GM21786 (cell line): ENCODE measurements around the gene KCNS1.

Experiments
- ATAC-seq: cut with Tn5 transposase; IDR thresholded peaks from one replicate; pipeline ENCODE4 v1.9.1; 2021; ENCODE audit not compliant: unreplicated experiment

Gene KCNS1

DNA sequence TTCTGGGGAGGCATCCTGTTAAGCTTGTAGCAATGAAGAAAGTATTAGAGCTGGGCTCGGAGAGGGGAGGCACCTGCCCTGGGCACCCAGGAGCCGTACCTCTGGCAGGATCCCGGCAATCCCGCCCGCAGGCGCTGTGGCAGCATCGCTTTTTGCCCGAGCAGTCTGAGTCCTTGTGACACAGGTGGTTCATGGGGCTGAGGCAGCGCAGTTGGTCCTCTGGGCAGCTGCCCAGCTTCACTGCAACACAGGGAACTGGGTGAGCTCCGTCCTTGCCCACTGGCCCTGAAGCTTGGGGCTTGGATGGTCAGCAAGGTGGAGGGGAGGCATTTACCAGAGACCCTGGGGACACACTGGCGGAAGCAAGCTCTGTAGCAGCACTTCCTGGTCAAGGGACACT lies 9.4 kb upstream of the KCNS1 start:
- no peak for ATAC-seq

DNA sequence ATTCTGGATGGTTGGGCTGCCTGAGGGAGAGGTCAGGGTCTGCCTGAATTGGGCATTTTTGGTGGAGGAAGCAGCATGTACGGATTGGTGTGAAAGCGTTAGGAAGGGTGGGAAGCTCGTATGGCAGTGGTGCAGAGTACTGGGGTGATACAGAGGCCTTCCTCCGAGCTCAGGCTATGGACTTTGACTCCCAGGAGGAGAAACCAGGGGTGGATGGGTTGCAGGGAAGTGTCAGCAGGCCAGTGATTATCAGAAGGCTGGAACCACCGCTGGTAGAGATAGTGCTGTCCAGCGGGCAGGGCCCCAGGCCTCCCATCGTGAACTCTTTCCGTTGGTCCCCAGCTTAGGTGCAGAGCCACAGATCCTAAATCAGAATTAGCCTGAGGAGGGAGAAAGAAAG lies 8.7 kb upstream of the KCNS1 start:
- no peak for ATAC-seq

DNA sequence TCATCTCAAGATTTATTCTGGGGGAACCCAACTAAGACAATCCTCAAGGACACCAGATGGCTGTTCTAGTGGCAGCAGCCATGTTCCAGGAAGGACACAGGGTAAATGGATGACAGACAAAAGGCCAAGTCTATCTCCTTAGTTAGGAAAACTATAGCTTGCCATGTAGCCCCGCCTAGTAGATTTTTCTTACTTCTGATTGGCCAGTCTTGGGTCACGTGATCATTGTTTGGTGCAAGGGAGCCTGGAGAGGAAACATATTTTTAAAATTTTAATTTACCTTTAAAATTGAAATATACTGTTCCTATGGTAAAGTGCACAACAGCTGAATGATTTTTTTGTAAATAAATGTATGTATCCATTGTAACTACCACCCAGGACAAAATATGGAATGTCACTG lies 4.4 kb upstream of the KCNS1 start:
- ATAC-seq: no peak

DNA sequence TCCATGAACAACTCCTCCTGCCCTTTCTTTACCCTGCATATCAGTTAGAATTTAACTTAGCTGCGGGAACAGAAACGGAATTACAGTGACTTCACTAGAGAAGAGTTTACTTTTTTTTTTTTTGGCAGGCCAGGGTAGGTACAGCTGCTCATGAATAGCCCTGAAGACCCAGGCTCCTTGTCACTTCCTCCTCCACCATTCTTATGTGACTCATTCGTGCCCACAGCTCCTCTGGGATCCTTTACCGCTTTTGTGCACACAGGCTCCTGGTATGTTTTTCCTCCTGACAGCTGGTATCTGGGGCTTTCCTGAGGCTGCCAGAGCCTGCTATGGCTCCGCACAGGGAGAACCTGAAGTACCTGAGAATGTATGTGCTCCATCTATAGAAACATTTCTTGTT lies 3.9 kb upstream of the KCNS1 start:
- no peak for ATAC-seq

DNA sequence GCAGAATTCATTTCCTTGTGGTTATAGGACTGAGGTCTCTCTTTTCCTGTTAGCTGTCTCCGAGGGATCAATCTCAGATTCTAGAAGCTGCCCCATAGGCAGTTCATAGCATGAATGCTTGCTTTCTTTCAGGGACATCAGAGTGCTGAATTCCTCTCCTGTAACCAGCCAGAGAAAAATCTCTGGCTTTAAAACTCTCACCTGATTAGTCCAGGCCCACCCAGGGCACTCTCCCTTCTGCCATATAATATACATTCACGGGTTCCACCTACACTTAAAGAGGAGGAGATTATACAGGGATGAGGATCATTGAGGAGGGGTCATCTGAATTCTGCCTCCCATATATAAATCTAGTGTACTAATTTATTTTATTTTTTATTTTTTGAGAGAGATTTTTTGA lies 2.1 kb upstream of the KCNS1 start:
- ATAC-seq: no peak

DNA sequence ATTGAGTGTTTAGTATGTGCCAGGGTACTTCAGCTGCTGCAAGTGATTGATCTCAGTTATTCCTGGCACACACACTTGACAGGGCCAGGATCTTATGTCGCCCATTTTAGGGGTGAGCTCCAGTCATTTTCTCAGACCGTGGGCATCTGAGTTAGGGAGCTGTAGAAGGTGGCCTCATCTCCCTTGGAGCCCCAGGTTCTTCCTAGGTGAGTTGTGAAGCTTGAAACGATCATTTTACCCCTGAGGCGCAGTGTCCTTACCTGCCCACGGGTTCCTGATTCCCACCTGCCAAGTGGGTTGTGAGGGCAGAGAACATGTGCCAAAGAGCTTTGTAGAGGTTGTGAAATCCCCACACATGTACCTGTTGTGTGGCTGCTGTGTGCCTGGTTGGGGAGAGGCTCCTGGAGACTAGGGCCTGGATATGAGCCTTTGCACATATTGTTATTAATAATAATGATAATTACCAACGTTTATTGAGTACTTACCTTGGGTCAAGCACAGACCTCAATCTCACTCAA lies 465 bp upstream of the KCNS1 start:
- no peak for ATAC-seq

DNA sequence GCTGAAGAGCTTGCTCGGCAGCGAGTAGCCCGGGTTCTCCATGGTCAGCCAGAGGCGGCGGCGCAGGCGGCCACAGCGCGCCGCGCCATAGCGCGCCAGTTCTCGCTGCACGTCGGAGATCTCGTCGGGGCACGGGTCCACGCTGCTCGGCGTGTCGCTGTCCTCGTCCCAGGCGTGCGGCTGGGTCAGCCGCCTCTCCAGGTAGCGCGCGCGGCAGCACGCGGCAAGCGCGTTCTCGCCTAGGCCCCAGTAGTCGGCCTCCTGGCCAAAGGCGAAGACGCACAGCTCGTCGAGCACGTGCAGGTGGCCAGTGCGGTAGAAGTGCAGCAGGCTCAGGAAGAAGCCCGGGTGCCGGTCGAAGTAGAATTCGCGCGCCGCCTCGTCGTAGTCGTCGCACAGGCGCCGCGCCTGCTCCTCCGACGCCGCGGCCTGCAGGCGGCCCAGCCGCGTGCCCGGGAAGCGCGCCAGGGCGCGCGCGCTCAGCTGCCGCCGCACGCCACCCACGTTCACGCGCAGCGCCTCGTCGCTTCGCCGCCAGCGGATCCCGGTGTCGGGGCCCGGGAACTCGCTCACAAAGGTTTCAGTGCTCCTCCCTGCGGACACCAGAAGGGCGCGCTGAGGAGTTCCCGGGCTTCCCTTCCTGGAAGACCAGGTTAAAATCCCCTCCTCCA lies 2.7 kb downstream of the KCNS1 start:
- ATAC-seq: no peak

DNA sequence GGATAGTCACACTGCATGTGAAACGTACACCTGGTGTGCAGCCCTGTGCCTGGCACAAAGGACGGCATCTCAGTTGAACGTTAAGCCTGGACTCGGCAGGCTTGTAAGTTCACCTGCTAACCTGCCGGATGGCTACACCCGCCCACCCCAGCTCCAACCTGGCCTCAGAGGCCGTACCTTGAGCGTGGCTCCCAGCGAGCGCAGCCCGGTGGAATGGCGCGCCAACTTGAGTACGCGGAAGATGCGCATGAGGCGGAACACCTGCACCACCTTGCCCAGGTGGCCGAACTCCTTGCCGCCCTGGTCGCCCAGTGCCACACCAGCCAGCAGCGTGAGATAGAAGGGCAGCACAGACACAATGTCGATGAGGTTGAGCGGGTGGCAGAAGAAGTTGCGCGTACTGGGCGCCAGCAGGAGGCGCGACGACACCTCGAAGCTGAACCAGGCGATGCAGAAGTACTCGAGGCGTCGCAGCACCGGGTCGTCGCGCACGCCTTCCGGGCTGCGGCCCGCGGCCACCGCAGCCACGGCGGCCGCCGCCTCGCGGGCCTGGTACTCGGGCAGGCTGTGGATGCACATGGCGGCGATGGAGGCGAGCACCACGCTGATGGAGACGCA lies 3.3 kb downstream of the KCNS1 start:
- ATAC-seq: no peak

DNA sequence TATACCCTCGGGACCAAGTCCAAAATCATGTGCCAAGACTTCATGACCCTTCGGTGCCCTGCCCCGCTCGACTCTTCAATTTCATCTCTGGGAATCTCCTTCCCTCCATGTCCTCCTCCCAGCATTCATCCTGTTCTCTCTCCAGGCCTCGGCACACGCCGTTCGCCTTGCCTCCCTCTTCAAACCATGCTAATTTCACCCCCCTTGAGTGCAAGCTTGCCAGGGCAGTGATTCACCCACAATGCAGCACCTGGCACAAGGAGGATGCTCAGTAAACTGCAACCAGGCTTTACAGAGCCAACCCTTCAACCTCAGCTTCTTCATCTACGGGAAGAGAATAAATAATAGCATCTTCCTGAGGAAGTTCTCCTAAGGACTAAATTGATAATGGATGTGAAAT lies 4.1 kb downstream of the KCNS1 start:
- no peak for ATAC-seq

DNA sequence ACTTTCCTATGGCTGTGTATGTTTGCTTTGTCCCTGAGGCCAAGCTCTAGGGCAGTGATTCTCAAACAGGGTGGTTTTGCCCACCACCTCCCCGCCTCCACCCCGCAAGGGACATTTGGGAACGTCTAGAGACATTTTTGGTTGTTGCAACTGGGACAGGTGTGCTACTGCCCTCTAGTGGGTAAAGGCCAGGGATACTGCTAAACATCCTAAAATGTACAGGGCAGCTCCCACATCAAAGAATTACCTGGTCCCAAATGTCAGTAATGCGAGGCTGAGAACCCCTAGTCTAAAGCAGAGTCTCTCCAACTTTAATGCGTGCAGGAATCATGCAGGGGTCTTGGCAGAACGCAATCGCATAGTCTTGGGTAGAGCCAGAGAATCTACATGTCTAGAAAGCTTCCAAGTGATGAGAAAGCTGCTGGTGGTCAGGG lies 5.1 kb downstream of the KCNS1 start:
- ATAC-seq: no peak

DNA sequence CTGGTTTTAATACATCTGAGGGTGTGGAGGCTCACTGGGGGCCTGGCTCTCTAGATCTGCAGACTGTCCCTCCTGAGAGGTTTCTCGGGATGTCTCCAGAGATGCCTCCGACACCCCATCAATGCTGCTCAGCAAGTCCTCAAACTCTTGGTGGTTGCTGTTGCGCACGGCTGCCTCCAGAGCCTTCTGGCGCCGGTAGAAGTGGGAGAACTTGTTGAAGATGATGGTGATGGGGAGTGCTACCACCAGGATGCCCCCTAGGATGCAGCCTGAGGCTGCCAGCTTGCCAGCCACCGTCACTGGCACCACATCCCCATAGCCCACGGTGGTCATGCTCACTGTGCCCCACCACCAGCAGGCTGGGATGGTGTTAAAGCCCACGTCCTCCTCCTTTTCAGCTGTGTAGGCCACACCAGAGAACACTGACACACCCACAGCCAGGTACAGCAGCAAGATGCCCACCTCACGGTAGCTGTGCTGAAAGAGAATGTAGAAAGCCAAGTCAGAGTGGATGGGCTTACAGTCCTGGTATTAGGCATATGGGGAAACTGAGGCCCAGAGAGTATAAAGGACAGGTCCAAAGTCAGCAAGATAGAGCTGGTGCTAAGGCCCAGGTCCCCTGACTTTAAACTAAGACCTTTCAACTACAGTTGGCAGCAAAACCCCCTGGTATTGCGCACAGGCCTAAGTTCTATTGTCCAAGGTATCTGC lies 5.9 kb downstream of the KCNS1 start:
- no peak for ATAC-seq

DNA sequence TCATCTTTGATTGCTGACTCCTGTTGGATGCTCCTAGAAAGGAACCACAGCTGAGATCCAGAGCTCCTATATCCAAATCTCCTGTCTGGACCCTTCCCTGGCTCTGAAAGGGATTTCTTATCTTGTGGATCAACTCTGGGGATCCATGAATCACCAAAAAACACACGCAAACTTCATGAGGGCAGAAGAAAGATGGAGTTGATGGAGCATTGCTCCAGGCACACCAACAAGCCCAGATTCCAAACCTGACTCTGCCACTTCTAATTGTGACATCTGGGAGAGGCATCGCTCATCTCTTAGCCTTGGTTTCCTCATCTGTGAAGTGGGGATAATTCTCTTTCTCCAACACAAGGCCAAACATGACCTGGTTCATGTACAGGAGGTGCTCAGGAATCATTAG lies 6.7 kb downstream of the KCNS1 start:
- no peak for ATAC-seq

DNA sequence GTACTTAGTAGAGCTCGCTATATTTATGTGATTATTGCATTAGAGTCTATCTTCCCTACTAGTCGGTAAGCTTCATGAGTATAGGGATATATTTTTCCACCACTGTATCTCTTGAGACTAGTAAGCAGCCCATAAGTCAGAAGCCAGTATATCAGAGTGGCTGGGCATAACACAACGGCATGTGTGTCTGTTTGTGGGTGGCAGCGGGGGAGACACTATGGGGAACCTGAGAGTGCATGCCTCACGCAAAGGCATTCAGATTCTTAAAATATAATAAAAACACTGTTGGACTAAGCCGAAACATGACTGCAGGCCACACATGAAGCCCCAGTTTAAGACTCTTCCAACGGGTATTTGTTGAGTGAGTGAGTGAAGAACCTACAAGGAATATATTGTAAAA lies 8.0 kb downstream of the KCNS1 start:
- no peak for ATAC-seq

DNA sequence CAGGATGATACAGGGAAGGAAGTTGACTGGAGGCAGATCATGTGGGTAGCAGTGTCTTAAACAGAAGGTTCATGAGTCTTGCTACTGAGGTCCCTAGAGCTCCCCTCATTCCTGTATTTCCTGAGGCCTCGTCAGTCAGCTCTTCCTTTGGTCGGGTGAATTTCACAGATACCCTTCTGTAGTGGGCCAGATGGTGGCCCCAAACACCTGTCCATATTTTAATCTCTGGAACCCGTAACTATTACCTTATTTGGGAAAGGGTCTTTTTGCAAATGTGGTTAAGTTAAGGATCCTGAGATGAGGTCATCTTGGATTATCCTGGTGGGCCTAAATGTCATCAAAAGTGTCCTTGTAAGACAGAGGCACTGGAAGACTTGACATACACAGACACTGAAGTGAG lies 9.6 kb downstream of the KCNS1 start:
- ATAC-seq: no peak

DNA sequence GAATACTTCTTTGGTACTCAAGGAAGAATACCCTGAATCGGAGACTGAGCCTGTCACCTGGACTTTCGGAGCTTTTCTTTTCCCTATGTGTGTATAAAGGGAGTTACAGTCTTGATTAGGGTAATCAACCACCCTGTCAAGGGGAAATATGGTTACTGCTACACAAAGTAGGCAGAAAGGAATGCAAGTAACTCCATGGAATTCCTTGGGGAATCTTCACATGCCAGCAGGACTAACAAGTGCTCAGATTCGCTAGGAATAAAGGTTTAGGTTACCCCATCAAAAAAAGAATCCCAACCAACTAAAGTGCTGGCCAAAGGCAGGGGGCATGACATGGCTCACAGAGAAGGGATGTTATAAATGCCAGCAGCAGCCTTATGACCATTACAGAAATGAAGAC lies 10.4 kb downstream of the KCNS1 start:
- ATAC-seq: no peak

DNA sequence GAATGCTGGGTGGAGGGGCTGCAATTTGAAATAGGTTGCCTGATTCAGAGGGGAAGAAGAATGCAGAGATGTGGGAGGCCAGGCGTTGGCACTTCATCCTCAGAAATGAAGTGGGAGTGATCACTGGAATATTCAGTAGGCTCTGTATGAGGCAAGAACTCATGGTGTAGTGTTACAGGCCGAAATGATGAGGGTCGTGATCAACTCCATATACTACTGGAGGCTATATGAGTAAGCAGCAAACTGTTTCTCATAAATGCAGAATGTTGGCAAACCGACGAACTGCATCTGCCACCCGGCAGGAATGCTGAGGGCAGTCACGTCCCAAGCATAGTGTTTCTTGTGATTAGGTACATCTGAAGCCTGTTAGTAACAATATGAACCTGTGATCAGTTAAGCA lies 12.7 kb downstream of the KCNS1 start:
- ATAC-seq: no peak

DNA sequence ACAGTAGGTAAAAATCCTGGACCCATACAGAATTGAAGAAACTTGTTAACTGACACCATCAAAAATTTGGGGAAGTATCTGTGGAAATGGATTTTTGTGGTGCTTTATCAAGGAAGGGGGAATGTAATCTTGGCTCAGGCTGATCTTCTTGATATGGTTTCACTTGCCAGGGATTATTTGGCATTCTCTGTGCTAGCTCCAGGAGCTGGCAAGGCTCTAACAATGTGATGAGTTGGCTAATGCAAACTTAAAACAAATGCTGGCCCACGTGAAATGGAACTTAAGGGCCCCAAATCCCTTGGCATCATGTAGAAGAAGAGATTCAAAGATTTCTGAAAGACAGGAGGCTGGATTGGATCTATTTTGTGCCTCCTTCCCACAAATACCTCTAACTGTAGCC lies 13.1 kb downstream of the KCNS1 start:
- no peak for ATAC-seq

DNA sequence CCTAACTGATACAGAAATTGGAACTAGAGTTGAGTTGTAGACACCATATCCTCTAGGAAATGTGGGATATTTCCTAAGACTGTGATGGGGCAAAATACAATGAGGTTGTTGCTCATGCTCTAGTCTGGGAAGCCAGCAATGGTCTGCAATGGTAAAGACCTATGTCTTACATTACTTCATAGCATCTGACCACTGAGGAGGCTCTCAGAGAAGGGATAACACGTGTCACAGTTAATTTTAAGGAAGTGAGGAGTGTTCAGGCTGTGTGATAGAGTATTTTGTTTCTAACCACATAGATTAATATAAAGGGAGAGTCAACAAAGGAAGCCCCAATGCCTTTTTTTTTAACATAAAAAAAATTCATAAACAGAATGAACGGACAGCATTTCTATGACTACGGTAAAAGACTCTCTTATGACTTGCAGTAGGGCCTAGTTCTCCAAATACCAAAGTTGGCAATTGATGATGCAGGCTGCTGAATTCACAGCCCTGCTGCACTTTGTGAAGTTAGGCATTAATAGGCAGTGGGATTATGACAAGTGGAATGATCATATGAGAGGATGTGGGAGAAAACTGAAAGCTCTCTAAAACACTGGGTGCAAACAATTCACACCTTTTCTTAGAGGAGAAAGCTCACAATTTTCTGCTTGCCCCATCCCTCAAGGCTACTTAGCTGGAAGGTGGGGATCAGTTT lies 13.7 kb downstream of the KCNS1 start:
- ATAC-seq: no peak

DNA sequence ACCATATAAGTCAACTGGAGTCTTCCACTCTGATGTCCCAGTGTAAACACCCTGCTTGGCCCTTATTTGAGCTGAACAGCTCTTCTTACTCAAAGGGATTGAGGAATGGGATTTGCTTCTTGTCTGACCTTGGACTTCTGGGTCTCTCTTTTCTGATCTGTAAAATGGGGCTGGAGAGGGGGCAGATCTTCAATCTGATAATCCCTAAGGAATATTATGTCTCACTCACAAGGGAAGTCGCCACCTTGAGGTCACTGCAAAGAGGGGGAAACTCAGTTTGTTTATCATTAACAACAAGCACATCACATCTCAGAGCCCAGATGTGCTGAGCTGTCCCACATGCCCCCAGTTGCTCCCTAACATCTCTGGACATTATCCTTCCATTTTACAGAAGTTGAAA lies 15.1 kb downstream of the KCNS1 start:
- ATAC-seq: no peak

DNA sequence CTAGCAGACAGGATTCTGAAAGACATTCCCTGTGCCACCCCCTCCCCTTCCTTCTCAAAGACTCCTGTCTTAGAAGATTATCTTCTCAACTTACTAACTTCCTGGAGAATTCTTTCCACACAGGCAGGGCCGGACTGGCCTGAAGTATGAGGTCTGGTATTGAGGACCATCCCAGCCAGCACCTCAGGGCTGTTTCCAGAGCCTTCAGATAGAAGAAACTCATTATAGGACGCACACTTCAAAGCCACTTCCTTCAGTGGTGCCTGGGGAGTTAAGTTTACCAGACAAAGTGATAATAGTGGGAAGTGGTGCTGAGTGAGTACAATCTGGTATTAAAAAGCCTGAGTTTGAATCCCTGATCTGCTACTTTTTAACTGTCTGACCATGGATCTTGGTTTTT lies 15.6 kb downstream of the KCNS1 start:
- ATAC-seq: no peak

DNA sequence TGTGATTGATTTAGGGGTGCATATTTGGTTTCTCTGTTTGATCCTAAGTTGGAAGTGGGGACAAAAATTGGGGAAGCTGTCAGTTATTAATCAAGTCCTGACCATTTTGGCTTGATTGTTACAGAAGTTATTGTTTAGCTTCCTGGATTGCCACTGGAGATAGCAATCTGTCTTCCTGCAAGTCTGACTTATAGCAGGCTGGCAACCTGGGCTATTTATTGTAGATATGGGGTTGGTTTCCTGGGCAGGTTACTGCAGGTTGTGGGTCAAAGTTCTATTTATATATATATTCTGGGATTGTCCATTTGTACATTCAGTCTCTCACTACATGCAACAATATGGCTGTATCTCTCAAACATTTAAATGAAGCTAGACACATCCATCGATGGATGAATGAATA lies 17.8 kb downstream of the KCNS1 start:
- ATAC-seq: no peak

DNA sequence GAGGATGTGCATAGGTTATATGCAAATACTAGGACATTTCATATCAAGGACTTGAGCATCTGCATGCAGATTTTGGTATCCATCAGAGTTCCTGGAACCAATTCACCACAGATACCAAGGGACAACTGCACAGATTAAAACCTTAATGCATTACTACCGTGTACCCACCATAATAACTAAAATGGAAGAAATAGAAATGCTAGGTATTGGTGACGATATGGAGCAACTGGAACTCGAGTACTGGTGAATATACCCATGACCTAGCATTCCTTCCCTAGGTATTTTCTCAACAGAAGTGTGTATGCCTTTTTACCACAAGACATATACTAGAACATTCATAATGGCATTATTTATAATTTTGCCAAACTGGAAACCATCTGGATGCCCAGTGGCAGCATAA lies 18.5 kb downstream of the KCNS1 start:
- no peak for ATAC-seq
